ENCODE results near the gene SPTLC3.

SPTLC3 gene

GRCh38 chr20:13098720-13099355, 90.1 kb downstream of the SPTLC3 start:
- DNase-seq (ENCODE audit: low read depth in 2 of 2) = no peak

GRCh38 chr20:13099676-13100075, 90.9 kb downstream of the SPTLC3 start:
- no peak for DNase-seq (ENCODE audit: low read depth in 2 of 2)

GRCh38 chr20:13101276-13101675, 92.5 kb downstream of the SPTLC3 start:
- no peak for DNase-seq (ENCODE audit: low read depth in 2 of 2)

- DNase-seq (ENCODE audit: low read depth in 2 of 2) = no peak
Observed at GRCh38 chr20:13101706-13102105, 92.9 kb downstream of the SPTLC3 start.

- no peak for DNase-seq (ENCODE audit: low read depth in 2 of 2)
Observed at GRCh38 chr20:13102237-13102636, 93.5 kb downstream of the SPTLC3 start.

GRCh38 chr20:13102694-13103093, 93.9 kb downstream of the SPTLC3 start:
- DNase-seq (ENCODE audit: low read depth in 2 of 2) = no peak

GRCh38 chr20:13105039-13105438, 96.3 kb downstream of the SPTLC3 start:
- no peak for DNase-seq (ENCODE audit: low read depth in 2 of 2)

- DNase-seq (ENCODE audit: low read depth in 2 of 2) = no peak
Observed at GRCh38 chr20:13105864-13106457, 97.2 kb downstream of the SPTLC3 start.

- no peak for DNase-seq (ENCODE audit: low read depth in 2 of 2)
Observed at GRCh38 chr20:13109658-13110057, 100.9 kb downstream of the SPTLC3 start.

GRCh38 chr20:13110796-13111195, 102.0 kb downstream of the SPTLC3 start:
- DNase-seq (ENCODE audit: low read depth in 2 of 2) = no peak

- DNase-seq (ENCODE audit: low read depth in 2 of 2) = no peak
Observed at GRCh38 chr20:13111249-13111911, 102.6 kb downstream of the SPTLC3 start.

- DNase-seq (ENCODE audit: low read depth in 2 of 2) = no peak
Observed at GRCh38 chr20:13113731-13114130, 105.0 kb downstream of the SPTLC3 start.

- no peak for DNase-seq (ENCODE audit: low read depth in 2 of 2)
Observed at GRCh38 chr20:13117200-13117599, 108.4 kb downstream of the SPTLC3 start.

- no peak for DNase-seq (ENCODE audit: low read depth in 2 of 2)
Observed at GRCh38 chr20:13118676-13119075, 109.9 kb downstream of the SPTLC3 start.

- no peak for DNase-seq (ENCODE audit: low read depth in 2 of 2)
Observed at GRCh38 chr20:13119583-13119982, 110.8 kb downstream of the SPTLC3 start.

- no peak for DNase-seq (ENCODE audit: low read depth in 2 of 2)
Observed at GRCh38 chr20:13120471-13120870, 111.7 kb downstream of the SPTLC3 start.

- DNase-seq (ENCODE audit: low read depth in 2 of 2) = no peak
Observed at GRCh38 chr20:13121840-13122515, 113.2 kb downstream of the SPTLC3 start.

GRCh38 chr20:13125486-13125885, 116.7 kb downstream of the SPTLC3 start:
- DNase-seq (ENCODE audit: low read depth in 2 of 2) = no peak

GRCh38 chr20:13128173-13128572, 119.4 kb downstream of the SPTLC3 start:
- no peak for DNase-seq (ENCODE audit: low read depth in 2 of 2)

GRCh38 chr20:13130061-13130706, 121.4 kb downstream of the SPTLC3 start:
- no peak for DNase-seq (ENCODE audit: low read depth in 2 of 2)

GRCh38 chr20:13130707-13131103, 121.9 kb downstream of the SPTLC3 start:
- no peak for DNase-seq (ENCODE audit: low read depth in 2 of 2)

GRCh38 chr20:13131688-13132087, 122.9 kb downstream of the SPTLC3 start:
- DNase-seq (ENCODE audit: low read depth in 2 of 2) = no peak

Measured in stimulated activated CD8-positive, alpha-beta memory T cell treated with anti-CD3 and anti-CD28 coated beads, Interleukin-7, amount 100 ng/mL, for 1 hour (primary cell).